Suprapubic skin (tissue), 4 donors: ENCODE measurements around the gene RTEL1. TPM values are rescaled to one million over a fixed set of nuclear protein-coding genes. Genes with fewer than 3 reads are reported as not detected.

Experiments
- DNase-seq, 2 donors: peaks; one replicate each; pipeline ENCODE4 v3.0.0-alpha.2; 2019; ENCODE audit warnings: low spot score in 2 of 2
- H3K27ac ChIP-seq: fragments of 200-600 bp; sonication (generic); one replicate; pipeline ENCODE4 v1.5.1; 2019
- H3K27me3 ChIP-seq: fragments of 200-600 bp; sonication (generic); one replicate; pipeline ENCODE4 v1.5.1; 2019
- H3K36me3 ChIP-seq: fragments of 200-600 bp; sonication (generic); one replicate; pipeline ENCODE4 v1.5.1; 2019
- H3K4me1 ChIP-seq: fragments of 200-600 bp; sonication (generic); one replicate; pipeline ENCODE4 v1.5.1; 2019
- H3K4me3 ChIP-seq: fragments of 200-600 bp; sonication (generic); one replicate; pipeline ENCODE4 v1.5.1; 2019; ENCODE audit warnings: mild to moderate bottlenecking
- H3K9me3 ChIP-seq: fragments of 200-600 bp; sonication (generic); one replicate; pipeline ENCODE4 v1.5.1; 2019
- CTCF ChIP-seq, 2 donors: fragments of 200-600 bp in 1 of 2; fragments of 450-650 bp in 1 of 2; sonication (generic) in 1 of 2; IDR thresholded peaks; one replicate each; pipeline ENCODE4 v1.5.1; 2016 to 2019; ENCODE audit warnings: antibody characterized with exemption in 2 of 2, mild to moderate bottlenecking in 1 of 2, moderate library complexity in 1 of 2
- EP300 ChIP-seq: sonication (generic); formaldehyde crosslinking; IDR thresholded peaks from one replicate; pipeline ENCODE4 v1.6.1; 2017; ENCODE audit warnings: antibody characterized with exemption
- POLR2A ChIP-seq, 2 donors: fragments of 450-650 bp; IDR thresholded peaks; one replicate each; pipeline ENCODE4 v1.6.1; 2017; ENCODE audit warnings: antibody characterized with exemption in 2 of 2, mild to moderate bottlenecking in 2 of 2, moderate library complexity in 2 of 2
- POLR2AphosphoS5 ChIP-seq, 3 donors: sonication (generic); formaldehyde crosslinking; IDR thresholded peaks; one replicate each; pipeline ENCODE4 v1.6.1; 2017; ENCODE audit warnings: antibody characterized with exemption in 3 of 3
- WGBS: methylation state at CpG from one replicate; pipeline ENCODE4 v1.1.5; 2018; 5-methylcytosine and 5-hydroxymethylcytosine counted together
- total RNA-seq, 4 donors: library from RNA; depleted of rRNA; stranded (reverse); fragments of >200 nt; gene quantifications; one replicate each; pipeline ENCODE4 v1.1.0, GENCODE V29; 2016

Gene RTEL1
- total RNA-seq, 4 donors from 2014 or later = 6.9 to 26.6 (median 13.9) TPM

DNA sequence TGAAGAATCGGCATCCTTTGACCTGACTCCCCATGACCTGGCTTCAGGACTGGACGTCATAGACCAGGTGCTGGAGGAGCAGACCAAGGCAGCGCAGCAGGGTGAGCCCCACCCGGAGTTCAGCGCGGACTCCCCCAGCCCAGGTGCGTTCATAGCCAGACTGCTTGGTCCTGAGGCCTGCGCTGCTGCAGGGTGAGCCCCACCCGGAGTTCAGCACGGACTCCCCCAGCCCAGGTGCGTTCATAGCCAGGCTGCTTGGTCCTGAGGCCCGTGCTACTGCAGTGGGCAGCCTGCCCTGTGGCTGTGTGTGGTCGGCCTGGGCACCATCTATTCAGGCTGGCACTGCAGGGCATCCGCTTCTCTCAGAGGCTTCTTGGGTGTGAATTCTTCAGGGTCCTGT is 15.8 kb downstream of the RTEL1 start:
- peaks cover 50% of the 10 kb centered on the region for H3K36me3 ChIP-seq
- 95% methylated on average over 14 of the region's 14 CpGs for WGBS
- no peak overlapping the region for H3K27ac ChIP-seq
- no peaks in the 10 kb centered on the region for H3K9me3 ChIP-seq
- no peak overlapping the region for H3K4me3 ChIP-seq
- H3K27me3 ChIP-seq = no peaks in the 10 kb centered on the region
- H3K4me1 ChIP-seq = peaks cover 5% of the 10 kb centered on the region
- DNase-seq = no peak
- TF ChIP-seq CTCF (IDR thresholded peaks at IDR 0.05) = no peak
- TF ChIP-seq EP300 = no peak
- no peak for TF ChIP-seq POLR2A (IDR thresholded peaks at IDR 0.05)
- no peak for TF ChIP-seq POLR2AphosphoS5 (IDR thresholded peaks at IDR 0.05)

- no peaks in the 10 kb centered on the region for H3K27me3 ChIP-seq
- TF ChIP-seq EP300 (no peak), CTCF (IDR thresholded peaks at IDR 0.05) (no peak), POLR2AphosphoS5 (IDR thresholded peaks at IDR 0.05) (no peak), POLR2A (IDR thresholded peaks at IDR 0.05) (no peak)
- H3K4me3 ChIP-seq = no peak overlapping the region
- DNase-seq = no peak
- H3K4me1 ChIP-seq = peaks cover 5% of the 10 kb centered on the region
- no peak overlapping the region for H3K27ac ChIP-seq
- H3K9me3 ChIP-seq = no peaks in the 10 kb centered on the region
- peaks cover 64% of the 10 kb centered on the region for H3K36me3 ChIP-seq
- WGBS = 96% methylated on average over 18 of the region's 20 CpGs
These were observed 17.7 kb downstream of the RTEL1 start for GRCh38 chr20:63675681-63676368.

DNA sequence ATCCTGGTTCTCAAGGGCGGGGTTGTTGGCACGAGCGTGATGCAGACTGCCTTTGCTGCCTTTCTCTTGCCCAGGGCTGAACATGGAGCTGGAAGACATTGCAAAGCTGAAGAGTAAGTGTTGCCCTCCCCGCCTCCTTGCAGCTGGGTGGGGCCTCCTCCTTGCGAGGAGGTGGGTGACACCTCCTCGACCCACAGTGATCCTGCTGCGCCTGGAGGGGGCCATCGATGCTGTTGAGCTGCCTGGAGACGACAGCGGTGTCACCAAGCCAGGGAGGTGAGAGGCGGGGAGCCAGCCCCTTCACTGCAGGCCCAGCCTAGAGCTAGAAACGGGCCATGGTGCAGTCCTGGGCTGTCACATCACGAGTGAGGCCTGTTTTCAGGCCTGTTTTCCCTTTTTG is 20.0 kb downstream of the RTEL1 start:
- Histone ChIP-seq H3K9me3 (no peaks in the 10 kb centered on the region), H3K27me3 (no peaks in the 10 kb centered on the region), H3K4me3 (no peak overlapping the region), H3K4me1 (peaks cover 21% of the 10 kb centered on the region), H3K36me3 (peaks cover 56% of the 10 kb centered on the region), H3K27ac (no peak overlapping the region)
- TF ChIP-seq EP300 (no peak), POLR2A (IDR thresholded peaks at IDR 0.05) (no peak), CTCF (IDR thresholded peaks at IDR 0.05) (no peak), POLR2AphosphoS5 (IDR thresholded peaks at IDR 0.05) (no peak)
- no peak for DNase-seq
- whole genome bisulfite sequencing = 54% methylated on average over 9 of the region's 13 CpGs

GRCh38 chr20:63678667-63679465 is 20.8 kb downstream of the RTEL1 start:
- H3K36me3 ChIP-seq = peaks cover 50% of the 10 kb centered on the region
- WGBS = 88% methylated on average over 26 of the region's 38 CpGs
- TF ChIP-seq POLR2AphosphoS5 (IDR thresholded peaks at IDR 0.05) (no peak), POLR2A (IDR thresholded peaks at IDR 0.05) (no peak), CTCF (IDR thresholded peaks at IDR 0.05) (no peak), EP300 (no peak)
- H3K9me3 ChIP-seq = no peaks in the 10 kb centered on the region
- DNase-seq = no peak
- H3K27me3 ChIP-seq = no peaks in the 10 kb centered on the region
- H3K4me1 ChIP-seq = peaks cover 29% of the 10 kb centered on the region
- H3K27ac ChIP-seq = no peak overlapping the region
- H3K4me3 ChIP-seq = no peak overlapping the region

GRCh38 chr20:63679799-63680305 is 21.7 kb downstream of the RTEL1 start:
- no peak overlapping the region for H3K4me3 ChIP-seq
- peaks cover 31% of the 10 kb centered on the region for H3K4me1 ChIP-seq
- H3K36me3 ChIP-seq = peaks cover 41% of the 10 kb centered on the region
- no peak for DNase-seq
- no peaks in the 10 kb centered on the region for H3K27me3 ChIP-seq
- no peaks in the 10 kb centered on the region for H3K9me3 ChIP-seq
- 65% methylated on average over 13 of the region's 19 CpGs for WGBS
- TF ChIP-seq POLR2A (IDR thresholded peaks at IDR 0.05) (no peak), POLR2AphosphoS5 (IDR thresholded peaks at IDR 0.05) (no peak), CTCF (IDR thresholded peaks at IDR 0.05) (no peak), EP300 (no peak)
- H3K27ac ChIP-seq = no peak overlapping the region
